Fibroblast of lung (primary cell): Measurements from ENCODE around the gene GPX1. TPM values are rescaled to one million over a fixed set of nuclear protein-coding genes. Genes with fewer than 3 reads are reported as not detected.

Experiments
- DNase-seq, 2 donors: peaks; one replicate each; pipeline versions ENCODE4 v3.0.0 to v3.0.0-alpha.2; 2010; ENCODE audit warnings: low read depth in 2 of 2
- H2AFZ ChIP-seq: 2 replicates; pipeline ENCODE4 v1.5.1; 2012; ENCODE audit warnings: low read length, control low read depth, inconsistent platforms
- H3K27ac ChIP-seq: 2 replicates; pipeline ENCODE4 v1.5.1; 2011; ENCODE audit warnings: low read length, control low read depth; ENCODE audit not compliant: insufficient read depth
- H3K27me3 ChIP-seq: 2 replicates; pipeline ENCODE4 v1.5.1; 2011; ENCODE audit warnings: mild to moderate bottlenecking, low read length; ENCODE audit not compliant: control insufficient read depth, insufficient read depth
- H3K36me3 ChIP-seq: 2 replicates; pipeline ENCODE4 v1.5.1; 2011; ENCODE audit warnings: low read length; ENCODE audit not compliant: control insufficient read depth, insufficient read depth
- H3K4me1 ChIP-seq: 2 replicates; pipeline ENCODE4 v1.5.1; 2011; ENCODE audit warnings: low read length; ENCODE audit not compliant: control insufficient read depth, insufficient read depth; ENCODE audit errors: extremely low read depth
- H3K4me2 ChIP-seq: 2 replicates; pipeline ENCODE4 v1.5.1; 2011; ENCODE audit warnings: low read length, control low read depth; ENCODE audit not compliant: insufficient read depth; ENCODE audit errors: extremely low read depth
- H3K4me3 ChIP-seq, 4 experiments: fragments of 200-600 bp in 1 of 4; sonication (generic) in 1 of 4; replicated peaks in 1 of 4; 2 replicates each; pipeline ENCODE4 v1.5.1; 2011 to 2016; ENCODE audit warnings: low read length in 4 of 4, low read depth in 3 of 4, mild to moderate bottlenecking in 3 of 4, control low read depth in 2 of 4, inconsistent platforms in 1 of 4, mixed read lengths in 1 of 4; ENCODE audit not compliant: insufficient read depth in 1 of 4; ENCODE audit errors: control extremely low read depth in 1 of 4
- H3K79me2 ChIP-seq: 2 replicates; pipeline ENCODE4 v1.5.1; 2012; ENCODE audit warnings: mild to moderate bottlenecking, low read length, inconsistent platforms; ENCODE audit not compliant: control insufficient read depth, insufficient read depth
- H3K9ac ChIP-seq: 2 replicates; pipeline ENCODE4 v1.5.1; 2011; ENCODE audit warnings: mild to moderate bottlenecking, low read length, control low read depth; ENCODE audit not compliant: insufficient read depth
- H3K9me3 ChIP-seq: 2 replicates; pipeline ENCODE4 v1.5.1; 2012; ENCODE audit warnings: low read depth, low read length; ENCODE audit not compliant: control insufficient read depth, insufficient read depth
- H4K20me1 ChIP-seq: 2 replicates; pipeline ENCODE4 v1.5.1; 2011; ENCODE audit warnings: low read length; ENCODE audit not compliant: control insufficient read depth, insufficient read depth; ENCODE audit errors: extremely low read depth
- CTCF ChIP-seq, 2 donors: IDR thresholded peaks in 1 of 2; conservative IDR thresholded peaks in 1 of 2; 1 replicate in 1 of 2; 2 replicates in 1 of 2; pipeline ENCODE4 v1.5.1; 2011 to 2012; ENCODE audit warnings: low read length in 2 of 2, control low read depth in 1 of 2, inconsistent platforms in 1 of 2, low read depth in 1 of 2, mild to moderate bottlenecking in 1 of 2
- EZH2 ChIP-seq: IDR thresholded peaks from 2 replicates; pipeline ENCODE4 v1.5.1; 2012; ENCODE audit warnings: low read length, control low read depth, mild to moderate bottlenecking; ENCODE audit errors: missing control alignments
- polyA plus RNA-seq, 2 donors: library from polyadenylated mRNA; depleted of rRNA in 1 of 2; stranded (reverse) in 1 of 2; unstranded in 1 of 2; fragments of >200 nt; gene quantifications; 2 replicates each; pipeline ENCODE4 v1.2.1, GENCODE V29; 2011 to 2012; ENCODE audit warnings: missing spikeins in 1 of 2
- total RNA-seq: library from RNA; depleted of rRNA; stranded (reverse); fragments of >200 nt; gene quantifications from 2 replicates; pipeline ENCODE4 v1.2.1, GENCODE V29; 2014

GPX1 gene
- total and polyA plus RNA-seq, 2 donors (not counting 1 experiment from before 2014, with no cell fraction given) = 227 to 456 TPM

DNA sequence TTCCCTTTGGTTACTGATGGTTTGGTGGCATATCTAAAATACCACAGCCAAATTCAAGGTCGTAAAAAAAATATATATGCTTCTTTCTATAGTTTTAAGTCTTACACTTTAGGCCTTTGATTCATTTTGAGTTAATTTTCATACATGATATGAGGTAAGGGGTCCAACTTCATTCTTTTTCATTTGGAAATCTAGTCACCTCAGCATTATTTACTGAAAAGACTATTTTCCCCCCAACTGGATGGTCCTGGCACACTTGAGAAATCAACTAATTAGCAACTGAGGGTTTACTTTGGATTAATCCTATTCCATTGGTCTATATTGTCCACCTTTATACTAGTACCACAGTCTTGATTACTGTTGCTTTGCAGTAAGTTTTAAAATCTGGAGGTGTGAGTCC, 27.5 kb upstream of the GPX1 start:
- Histone ChIP-seq H3K27ac (no peak overlapping the region), H3K36me3 (no peaks in the 10 kb centered on the region), H2AFZ (no peak overlapping the region), H3K9me3 (no peaks in the 10 kb centered on the region), H3K4me3 (no peak overlapping the region), H3K4me1 (peaks cover 2% of the 10 kb centered on the region), H4K20me1 (peaks cover 5% of the 10 kb centered on the region), H3K9ac (no peak overlapping the region), H3K4me2 (no peak overlapping the region), H3K27me3 (no peaks in the 10 kb centered on the region), H3K79me2 (peaks cover 97% of the 10 kb centered on the region)
- no peak for TF ChIP-seq EZH2
- TF ChIP-seq CTCF (conservative IDR thresholded peaks at IDR 0.05 in 1 of 2, IDR thresholded peaks at IDR 0.05 in 1 of 2; ENCODE audit: low read depth in 1 of 2, low read length in 2 of 2) = no peak
- DNase-seq = no peak

- Histone ChIP-seq H3K36me3 (no peaks in the 10 kb centered on the region), H3K4me1 (no peaks in the 10 kb centered on the region), H3K9ac (no peak overlapping the region), H3K27me3 (no peaks in the 10 kb centered on the region), H3K27ac (no peak overlapping the region), H4K20me1 (peaks cover 1% of the 10 kb centered on the region), H3K9me3 (no peaks in the 10 kb centered on the region), H3K4me3 (no peak overlapping the region), H3K79me2 (peaks cover 96% of the 10 kb centered on the region), H3K4me2 (no peak overlapping the region), H2AFZ (no peak overlapping the region)
- DNase-seq = no peak
- no peak for TF ChIP-seq EZH2
- TF ChIP-seq CTCF (conservative IDR thresholded peaks at IDR 0.05 in 1 of 2, IDR thresholded peaks at IDR 0.05 in 1 of 2; ENCODE audit: low read depth in 1 of 2, low read length in 2 of 2) = no peak
These were observed 25.2 kb upstream of the GPX1 start for GRCh38 chr3:49383387-49383786.

DNA sequence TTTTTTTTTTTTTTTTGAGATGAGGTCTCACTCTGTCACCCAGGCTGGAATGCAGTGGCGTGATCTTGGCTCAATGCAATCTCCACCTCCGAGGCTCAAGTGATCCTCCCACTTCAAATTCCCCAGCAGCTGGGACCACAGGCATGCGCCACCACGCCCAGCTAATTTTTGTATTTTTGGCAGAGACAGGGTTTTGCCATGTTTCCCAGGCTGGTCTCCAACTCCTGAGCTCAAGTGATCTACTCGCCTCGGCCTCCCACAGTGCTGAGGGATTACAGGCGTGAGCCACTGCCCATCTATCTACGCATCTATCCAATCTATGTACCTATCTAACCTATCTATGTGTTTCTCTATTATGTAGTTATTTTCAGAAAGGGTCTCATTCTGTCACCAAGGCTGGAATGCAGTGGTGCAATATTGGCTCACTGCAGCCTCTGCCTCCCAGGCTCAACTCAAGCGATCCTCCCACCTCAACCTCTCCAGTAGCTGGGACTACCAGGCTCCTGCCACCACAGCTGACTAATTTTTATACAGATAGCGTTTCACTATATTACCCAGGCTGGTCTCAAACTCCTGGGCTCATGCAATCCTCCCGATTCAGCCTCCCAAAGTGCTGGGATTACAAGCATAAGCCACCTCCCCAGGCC, 20.2 kb upstream of the GPX1 start:
- Histone ChIP-seq H4K20me1 (no peaks in the 10 kb centered on the region), H3K27ac (peak overlapping the region; percentile 37)

More for the DNA sequence above, 20.2 kb upstream of the GPX1 start:
- no peaks in the 10 kb centered on the region for H3K27me3 ChIP-seq
- H3K9ac ChIP-seq = no peak overlapping the region
- H3K4me1 ChIP-seq = no peaks in the 10 kb centered on the region
- peak; percentile 61 to 94 for DNase-seq
- H3K4me3 ChIP-seq = no peak overlapping the region
- H3K4me2 ChIP-seq = no peak overlapping the region
- no peaks in the 10 kb centered on the region for H3K9me3 ChIP-seq
- H2AFZ ChIP-seq = no peak overlapping the region
- H3K36me3 ChIP-seq = peaks cover 4% of the 10 kb centered on the region
- TF ChIP-seq EZH2 (no peak), CTCF (conservative IDR thresholded peaks at IDR 0.05 in 1 of 2, IDR thresholded peaks at IDR 0.05 in 1 of 2; ENCODE audit: low read depth in 1 of 2, low read length in 2 of 2) (no peak)
- H3K79me2 ChIP-seq = peaks cover 93% of the 10 kb centered on the region
